GM23338 (cell line): ENCODE measurements around the gene COL25A1. TPM values are rescaled to one million over a fixed set of nuclear protein-coding genes. Genes with fewer than 3 reads are reported as not detected.

Experiments
- ATAC-seq: fragments of 200-7000 bp; cut with Tn5 transposase; 3 replicates; pipeline ENCODE4 v1.9.1; 2020
- DNase-seq: peaks from one replicate; pipeline ENCODE4 v3.0.0-alpha.2; 2015; ENCODE audit warnings: low spot score
- H2AFZ ChIP-seq: fragments of 200-600 bp; sonication (generic); 2 replicates; pipeline ENCODE4 v1.8.0; 2016; ENCODE audit warnings: antibody characterized with exemption, mild to moderate bottlenecking, moderate library complexity
- H3F3A ChIP-seq: fragments of 200-600 bp; sonication (generic); replicated peaks from 2 replicates; pipeline ENCODE4 v1.8.0; 2017; ENCODE audit warnings: antibody characterized with exemption, mixed run types, low read depth
- H3K27ac ChIP-seq: fragments of 200-600 bp; sonication (generic); 2 replicates; pipeline ENCODE4 v1.6.1; 2016; ENCODE audit warnings: low read depth
- H3K27me3 ChIP-seq: fragments of 200-600 bp; sonication (generic); 2 replicates; pipeline ENCODE4 v1.8.0; 2016; ENCODE audit warnings: mild to moderate bottlenecking, mixed run types, moderate library complexity; ENCODE audit not compliant: insufficient read depth
- H3K36me3 ChIP-seq: fragments of 200-600 bp; sonication (generic); 2 replicates; pipeline ENCODE4 v1.8.0; 2016; ENCODE audit warnings: mild to moderate bottlenecking; ENCODE audit not compliant: insufficient read depth
- H3K4me1 ChIP-seq: fragments of 200-600 bp; sonication (generic); 2 replicates; pipeline ENCODE4 v1.8.0; 2016; ENCODE audit warnings: mild to moderate bottlenecking, moderate library complexity; ENCODE audit not compliant: insufficient read depth
- H3K4me2 ChIP-seq: fragments of 200-600 bp; sonication (generic); 2 replicates; pipeline ENCODE4 v1.7.1; 2017; ENCODE audit warnings: mixed run types
- H3K4me3 ChIP-seq: fragments of 200-600 bp; sonication (generic); 2 replicates; pipeline ENCODE4 v1.6.1; 2016; ENCODE audit warnings: mixed run types
- H3K79me2 ChIP-seq: fragments of 200-600 bp; sonication (generic); replicated peaks from 2 replicates; pipeline ENCODE4 v1.8.0; 2017; ENCODE audit warnings: mild to moderate bottlenecking; ENCODE audit not compliant: insufficient read depth
- H3K9me2 ChIP-seq: fragments of 200-600 bp; sonication (generic); 2 replicates; pipeline ENCODE4 v1.8.0; 2017; ENCODE audit not compliant: insufficient read depth
- H4K20me1 ChIP-seq: fragments of 200-600 bp; sonication (generic); replicated peaks from 2 replicates; pipeline ENCODE4 v1.8.0; 2017; ENCODE audit warnings: mild to moderate bottlenecking; ENCODE audit not compliant: insufficient read depth
- H3K27ac Mint-ChIP-seq: 2 replicates; pipeline ENCODE4 v1.8.0; 2020; ENCODE audit warnings: inconsistent platforms, mild to moderate bottlenecking, moderate library complexity, mixed read lengths
- H3K27me3 Mint-ChIP-seq: 3 replicates; pipeline ENCODE4 v1.8.0; 2022; ENCODE audit warnings: low read depth, mild to moderate bottlenecking, moderate library complexity, mixed read lengths, inconsistent platforms; ENCODE audit not compliant: insufficient read depth, poor library complexity
- H3K36me3 Mint-ChIP-seq: 3 replicates; pipeline ENCODE4 v1.8.0; 2021; ENCODE audit warnings: low read depth, mild to moderate bottlenecking, inconsistent platforms, moderate library complexity, mixed read lengths
- H3K4me1 Mint-ChIP-seq: 3 replicates; pipeline ENCODE4 v1.8.0; 2020; ENCODE audit warnings: mild to moderate bottlenecking, inconsistent platforms, mixed read lengths
- H3K4me3 Mint-ChIP-seq: 3 replicates; pipeline ENCODE4 v1.8.0; 2021; ENCODE audit warnings: moderate library complexity, mild to moderate bottlenecking, inconsistent platforms, mixed read lengths
- H3K9me3 Mint-ChIP-seq: 3 replicates; pipeline ENCODE4 v1.8.0; 2020; ENCODE audit warnings: moderate library complexity, mild to moderate bottlenecking, inconsistent platforms, mixed read lengths
- CREB1 ChIP-seq: fragments of 250-450 bp; sonication (Bioruptor Pico); IDR thresholded peaks from 2 replicates; pipeline ENCODE4 v1.5.0; 2020; ENCODE audit warnings: low read depth, mild to moderate bottlenecking, moderate library complexity
- EZH2 ChIP-seq: fragments of 200-600 bp; sonication (generic); IDR thresholded peaks from one replicate; pipeline ENCODE4 v1.8.0; 2017; ENCODE audit warnings: antibody characterized with exemption, mild to moderate bottlenecking, low read depth; ENCODE audit not compliant: unreplicated experiment
- EZH2phosphoT487 ChIP-seq: fragments of 200-600 bp; sonication (generic); IDR thresholded peaks from one replicate; pipeline ENCODE4 v1.8.1; 2018; ENCODE audit warnings: antibody characterized with exemption; ENCODE audit not compliant: unreplicated experiment
- polyA plus RNA-seq: library from polyadenylated mRNA; unstranded; fragments of >200 nt; fragmentation: Nextera tagmentation; extraction: Ambion mirVana; gene quantifications from 2 replicates; pipeline ENCODE4 v1.2.1, GENCODE V29; 2016
- total RNA-seq: library from RNA; depleted of rRNA; stranded (reverse); fragments of >200 nt; shearing (Covaris generic); gene quantifications from 2 replicates; pipeline ENCODE4 v1.2.3, GENCODE V29; 2014
- TF ChIP-seq, protein P1 (sequence below): fragments of 250-450 bp; sonication (Bioruptor Pico); IDR thresholded peaks from 2 replicates; pipeline ENCODE4 v1.5.0; 2020; ENCODE audit warnings: mild to moderate bottlenecking, moderate library complexity
- TF ChIP-seq, protein P2 (sequence below): IDR thresholded peaks from 2 replicates; pipeline ENCODE4 v1.6.1; 2016; ENCODE audit warnings: antibody characterized with exemption

COL25A1 gene
- total and polyA plus RNA-seq, 2 experiments from 2014 or later, result 3.9 to 5.6 TPM

DNA sequence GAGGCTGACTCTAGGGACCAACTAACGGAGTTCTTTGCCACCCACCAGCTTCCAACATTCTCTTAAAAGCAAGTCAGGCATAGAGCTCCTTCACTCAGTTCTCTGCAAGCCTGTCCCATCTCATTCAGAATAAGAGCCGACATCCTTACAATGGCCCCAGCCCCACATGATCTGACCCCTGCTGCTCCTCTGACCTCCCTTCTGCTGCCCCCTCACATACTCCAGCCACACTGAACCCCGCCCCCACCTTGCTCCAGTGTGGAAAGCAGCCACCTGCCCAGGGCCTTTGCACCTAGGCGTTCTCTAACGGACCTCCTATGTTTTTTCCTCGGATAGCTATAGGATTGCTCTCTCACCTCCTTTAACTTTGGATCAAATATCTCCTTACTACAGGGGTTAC, 396.5 kb downstream of the COL25A1 start:
- Histone ChIP-seq H3K36me3 (no peaks in the 10 kb centered on the region), H2AFZ (no peak overlapping the region), H3F3A (no peaks in the 10 kb centered on the region), H3K27me3 (no peaks in the 10 kb centered on the region), H3K4me2 (0 out of 2 replicates have a peak overlapping the region, but pooled peaks have one; percentile 40), H3K9me2 (no peaks in the 10 kb centered on the region), H3K4me1 (peaks cover 8% of the 10 kb centered on the region), H3K4me3 (no peak overlapping the region), H3K79me2 (no peaks in the 10 kb centered on the region), H3K27ac (no peak overlapping the region), H4K20me1 (no peaks in the 10 kb centered on the region)
- no peak overlapping the region for H3K4me3 Mint-ChIP-seq
- TF ChIP-seq EZH2phosphoT487, result no peak
- TF ChIP-seq EZH2, result no peak
- TF ChIP-seq, protein P1, sequence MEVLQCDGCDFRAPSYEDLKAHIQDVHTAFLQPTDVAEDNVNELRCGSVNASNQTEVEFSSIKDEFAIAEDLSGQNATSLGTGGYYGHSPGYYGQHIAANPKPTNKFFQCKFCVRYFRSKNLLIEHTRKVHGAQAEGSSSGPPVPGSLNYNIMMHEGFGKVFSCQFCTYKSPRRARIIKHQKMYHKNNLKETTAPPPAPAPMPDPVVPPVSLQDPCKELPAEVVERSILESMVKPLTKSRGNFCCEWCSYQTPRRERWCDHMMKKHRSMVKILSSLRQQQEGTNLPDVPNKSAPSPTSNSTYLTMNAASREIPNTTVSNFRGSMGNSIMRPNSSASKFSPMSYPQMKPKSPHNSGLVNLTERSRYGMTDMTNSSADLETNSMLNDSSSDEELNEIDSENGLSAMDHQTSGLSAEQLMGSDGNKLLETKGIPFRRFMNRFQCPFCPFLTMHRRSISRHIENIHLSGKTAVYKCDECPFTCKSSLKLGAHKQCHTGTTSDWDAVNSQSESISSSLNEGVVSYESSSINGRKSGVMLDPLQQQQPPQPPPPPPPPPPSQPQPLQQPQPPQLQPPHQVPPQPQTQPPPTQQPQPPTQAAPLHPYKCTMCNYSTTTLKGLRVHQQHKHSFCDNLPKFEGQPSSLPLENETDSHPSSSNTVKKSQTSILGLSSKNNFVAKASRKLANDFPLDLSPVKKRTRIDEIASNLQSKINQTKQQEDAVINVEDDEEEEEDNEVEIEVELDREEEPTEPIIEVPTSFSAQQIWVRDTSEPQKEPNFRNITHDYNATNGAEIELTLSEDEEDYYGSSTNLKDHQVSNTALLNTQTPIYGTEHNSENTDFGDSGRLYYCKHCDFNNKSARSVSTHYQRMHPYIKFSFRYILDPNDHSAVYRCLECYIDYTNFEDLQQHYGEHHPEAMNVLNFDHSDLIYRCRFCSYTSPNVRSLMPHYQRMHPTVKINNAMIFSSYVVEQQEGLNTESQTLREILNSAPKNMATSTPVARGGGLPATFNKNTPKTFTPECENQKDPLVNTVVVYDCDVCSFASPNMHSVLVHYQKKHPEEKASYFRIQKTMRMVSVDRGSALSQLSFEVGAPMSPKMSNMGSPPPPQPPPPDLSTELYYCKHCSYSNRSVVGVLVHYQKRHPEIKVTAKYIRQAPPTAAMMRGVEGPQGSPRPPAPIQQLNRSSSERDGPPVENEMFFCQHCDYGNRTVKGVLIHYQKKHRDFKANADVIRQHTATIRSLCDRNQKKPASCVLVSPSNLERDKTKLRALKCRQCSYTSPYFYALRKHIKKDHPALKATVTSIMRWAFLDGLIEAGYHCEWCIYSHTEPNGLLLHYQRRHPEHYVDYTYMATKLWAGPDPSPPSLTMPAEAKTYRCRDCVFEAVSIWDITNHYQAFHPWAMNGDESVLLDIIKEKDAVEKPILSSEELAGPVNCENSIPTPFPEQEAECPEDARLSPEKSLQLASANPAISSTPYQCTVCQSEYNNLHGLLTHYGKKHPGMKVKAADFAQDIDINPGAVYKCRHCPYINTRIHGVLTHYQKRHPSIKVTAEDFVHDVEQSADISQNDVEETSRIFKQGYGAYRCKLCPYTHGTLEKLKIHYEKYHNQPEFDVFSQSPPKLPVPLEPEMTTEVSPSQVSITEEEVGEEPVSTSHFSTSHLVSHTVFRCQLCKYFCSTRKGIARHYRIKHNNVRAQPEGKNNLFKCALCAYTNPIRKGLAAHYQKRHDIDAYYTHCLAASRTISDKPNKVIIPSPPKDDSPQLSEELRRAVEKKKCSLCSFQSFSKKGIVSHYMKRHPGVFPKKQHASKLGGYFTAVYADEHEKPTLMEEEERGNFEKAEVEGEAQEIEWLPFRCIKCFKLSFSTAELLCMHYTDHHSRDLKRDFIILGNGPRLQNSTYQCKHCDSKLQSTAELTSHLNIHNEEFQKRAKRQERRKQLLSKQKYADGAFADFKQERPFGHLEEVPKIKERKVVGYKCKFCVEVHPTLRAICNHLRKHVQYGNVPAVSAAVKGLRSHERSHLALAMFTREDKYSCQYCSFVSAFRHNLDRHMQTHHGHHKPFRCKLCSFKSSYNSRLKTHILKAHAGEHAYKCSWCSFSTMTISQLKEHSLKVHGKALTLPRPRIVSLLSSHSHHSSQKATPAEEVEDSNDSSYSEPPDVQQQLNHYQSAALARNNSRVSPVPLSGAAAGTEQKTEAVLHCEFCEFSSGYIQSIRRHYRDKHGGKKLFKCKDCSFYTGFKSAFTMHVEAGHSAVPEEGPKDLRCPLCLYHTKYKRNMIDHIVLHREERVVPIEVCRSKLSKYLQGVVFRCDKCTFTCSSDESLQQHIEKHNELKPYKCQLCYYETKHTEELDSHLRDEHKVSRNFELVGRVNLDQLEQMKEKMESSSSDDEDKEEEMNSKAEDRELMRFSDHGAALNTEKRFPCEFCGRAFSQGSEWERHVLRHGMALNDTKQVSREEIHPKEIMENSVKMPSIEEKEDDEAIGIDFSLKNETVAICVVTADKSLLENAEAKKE (CRISPR knock-in tag), result peak; percentile 29; the same call in 1 of the 2 replicates
- H3K4me1 Mint-ChIP-seq, result peaks cover 4% of the 10 kb centered on the region; the same call in 2 of the 3 replicates
- peak; percentile 24 for DNase-seq
- H3K36me3 Mint-ChIP-seq, result no peaks in the 10 kb centered on the region
- H3K27me3 Mint-ChIP-seq, result no peaks in the 10 kb centered on the region
- no peak overlapping the region for H3K27ac Mint-ChIP-seq
- H3K9me3 Mint-ChIP-seq, result no peaks in the 10 kb centered on the region
- ATAC-seq, result peak; percentile 95

- H3K4me3 Mint-ChIP-seq, result no peak overlapping the region
- Histone ChIP-seq H3K27ac (no peak overlapping the region), H4K20me1 (no peaks in the 10 kb centered on the region), H3K9me2 (no peaks in the 10 kb centered on the region), H3K79me2 (no peaks in the 10 kb centered on the region), H3K27me3 (no peaks in the 10 kb centered on the region), H3K4me2 (no peak overlapping the region), H3F3A (no peaks in the 10 kb centered on the region), H3K4me3 (no peak overlapping the region), H3K4me1 (peaks cover 17% of the 10 kb centered on the region), H2AFZ (no peak overlapping the region), H3K36me3 (no peaks in the 10 kb centered on the region)
- ATAC-seq, result no peak
- H3K9me3 Mint-ChIP-seq, result no peaks in the 10 kb centered on the region
- DNase-seq, result no peak
- no peak overlapping the region for H3K27ac Mint-ChIP-seq
- no peak for TF ChIP-seq CREB1 (CRISPR knock-in tag)
- TF ChIP-seq, protein P2, sequence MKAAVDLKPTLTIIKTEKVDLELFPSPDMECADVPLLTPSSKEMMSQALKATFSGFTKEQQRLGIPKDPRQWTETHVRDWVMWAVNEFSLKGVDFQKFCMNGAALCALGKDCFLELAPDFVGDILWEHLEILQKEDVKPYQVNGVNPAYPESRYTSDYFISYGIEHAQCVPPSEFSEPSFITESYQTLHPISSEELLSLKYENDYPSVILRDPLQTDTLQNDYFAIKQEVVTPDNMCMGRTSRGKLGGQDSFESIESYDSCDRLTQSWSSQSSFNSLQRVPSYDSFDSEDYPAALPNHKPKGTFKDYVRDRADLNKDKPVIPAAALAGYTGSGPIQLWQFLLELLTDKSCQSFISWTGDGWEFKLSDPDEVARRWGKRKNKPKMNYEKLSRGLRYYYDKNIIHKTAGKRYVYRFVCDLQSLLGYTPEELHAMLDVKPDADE, result no peak
- peaks cover 15% of the 10 kb centered on the region; the same call in 2 of the 3 replicates for H3K4me1 Mint-ChIP-seq
- no peaks in the 10 kb centered on the region for H3K27me3 Mint-ChIP-seq
- H3K36me3 Mint-ChIP-seq, result no peaks in the 10 kb centered on the region
These were observed 398.8 kb downstream of the COL25A1 start for GRCh38 chr4:108903464-108904221.
